Sigmoid colon (tissue), 3 donors: ENCODE data around the gene AP4M1.

Experiments used
- CTCF ChIP-seq, 4 experiments: fragments of 450-650 bp in 3 of 4; fragments of 200-600 bp in 1 of 4; IDR thresholded peaks; one replicate each; pipeline ENCODE4 v1.5.1; 2016 to 2019; ENCODE audit warnings: antibody characterized with exemption in 4 of 4, mild to moderate bottlenecking in 3 of 4, moderate library complexity in 2 of 4
- POLR2A ChIP-seq, 2 donors: fragments of 450-650 bp; IDR thresholded peaks; one replicate each; pipeline ENCODE4 v1.6.1; 2016; ENCODE audit warnings: antibody characterized with exemption in 2 of 2, mild to moderate bottlenecking in 2 of 2, moderate library complexity in 2 of 2

- TF ChIP-seq CTCF (IDR thresholded peaks at IDR 0.05) (peak in 1 of 4 experiments; percentile 13), POLR2A (IDR thresholded peaks at IDR 0.05) (peak; percentile 49 to 68)
These were observed 17.9 kb downstream of the AP4M1 start, which contains the start of the genes CNPY4 and TAF6 for GRCh38 chr7:100119072-100119969.
